Activated naive CD8-positive, alpha-beta T cell treated with anti-CD3 and anti-CD28 coated beads, Interleukin-2, amount 10 ng/mL, durations not matched to agents 7 days and 5 days (primary cell): Measurements from ENCODE around the gene SLC25A27. TPM values are rescaled to one million over a fixed set of nuclear protein-coding genes. Genes with fewer than 3 reads are reported as not detected.

Experiments used
- ATAC-seq: fragments of 150-1000 bp; cut with Tn5 transposase; one replicate; pipeline ENCODE4 v1.10.0; 2021; ENCODE audit warnings: low read depth, moderate library complexity
- POLR2A ChIA-PET: fragments of 350-600 bp; sonication (Branson Sonifier 250); formaldehyde crosslinking; loops from one replicate; lab custom pipeline; 2021; ENCODE audit warnings: antibody characterized with exemption; lab: Charles Lee
- DNase-seq: peaks from one replicate; pipeline ENCODE4 v3.0.0; 2021
- H3K27ac Mint-ChIP-seq: one replicate; pipeline ENCODE4 v1.8.0; 2022; ENCODE audit warnings: mild to moderate bottlenecking, mixed read lengths
- H3K27me3 Mint-ChIP-seq: one replicate; pipeline ENCODE4 v1.8.0; 2022; ENCODE audit warnings: mild to moderate bottlenecking, moderate library complexity, mixed read lengths
- H3K36me3 Mint-ChIP-seq: one replicate; pipeline ENCODE4 v1.8.0; 2021; ENCODE audit warnings: mild to moderate bottlenecking, mixed read lengths
- H3K4me1 Mint-ChIP-seq: one replicate; pipeline ENCODE4 v1.8.0; 2021; ENCODE audit warnings: mixed read lengths
- H3K4me3 Mint-ChIP-seq: one replicate; pipeline ENCODE4 v1.8.0; 2022; ENCODE audit warnings: mild to moderate bottlenecking, moderate library complexity, mixed read lengths
- H3K9me3 Mint-ChIP-seq: one replicate; pipeline ENCODE4 v1.8.0; 2021; ENCODE audit warnings: mixed read lengths
- total RNA-seq, 2 experiments: library from RNA; stranded (reverse); gene quantifications; one replicate each; pipeline ENCODE4 v1.2.3, GENCODE V29; 2021

The SLC25A27 gene
- total RNA-seq, 2 experiments from 2014 or later: 0.64 to 0.88 TPM

GRCh38 chr6:46661483-46661882 lies 8.7 kb downstream of the SLC25A27 start:
- Mint-ChIP-seq H3K27ac (no peak overlapping the region), H3K36me3 (no peaks in the 10 kb centered on the region), H3K4me3 (no peak overlapping the region), H3K4me1 (no peaks in the 10 kb centered on the region), H3K9me3 (no peaks in the 10 kb centered on the region), H3K27me3 (no peaks in the 10 kb centered on the region)
- DNase-seq (no peak), ATAC-seq (no peak)
- POLR2A ChIA-PET: no interaction called here

- ATAC-seq: no peak
- Mint-ChIP-seq H3K27me3 (no peaks in the 10 kb centered on the region), H3K4me3 (no peak overlapping the region), H3K4me1 (no peaks in the 10 kb centered on the region), H3K9me3 (no peaks in the 10 kb centered on the region), H3K27ac (no peak overlapping the region), H3K36me3 (no peaks in the 10 kb centered on the region)
- POLR2A ChIA-PET: no interaction called here
- DNase-seq: no peak
These were observed 14.6 kb downstream of the SLC25A27 start for GRCh38 chr6:46667377-46667776.

GRCh38 chr6:46674410-46674809 lies 21.6 kb downstream of the SLC25A27 start:
- POLR2A ChIA-PET: no interaction called here

GRCh38 chr6:46676604-46677313 lies 24.0 kb downstream of the SLC25A27 start:
- Mint-ChIP-seq H3K4me1 (no peaks in the 10 kb centered on the region), H3K27ac (no peak overlapping the region), H3K4me3 (no peak overlapping the region), H3K36me3 (no peaks in the 10 kb centered on the region), H3K9me3 (no peaks in the 10 kb centered on the region), H3K27me3 (peaks cover 2% of the 10 kb centered on the region)
- ATAC-seq (no peak), DNase-seq (no peak)
- POLR2A ChIA-PET: no interaction called here

More at GRCh38 chr6:46674410-46674809, 21.6 kb downstream of the SLC25A27 start:
- Mint-ChIP-seq H3K27me3 (no peaks in the 10 kb centered on the region), H3K36me3 (no peaks in the 10 kb centered on the region), H3K4me3 (no peak overlapping the region), H3K4me1 (no peaks in the 10 kb centered on the region), H3K9me3 (no peaks in the 10 kb centered on the region), H3K27ac (no peak overlapping the region)
- no peak for DNase-seq
- ATAC-seq: no peak

GRCh38 chr6:46677314-46677654 lies 24.5 kb downstream of the SLC25A27 start:
- POLR2A ChIA-PET: no interaction called here
- no peak overlapping the region for H3K27ac Mint-ChIP-seq
- no peaks in the 10 kb centered on the region for H3K4me1 Mint-ChIP-seq
- DNase-seq (no peak), ATAC-seq (no peak)
- H3K36me3 Mint-ChIP-seq: no peaks in the 10 kb centered on the region
- H3K27me3 Mint-ChIP-seq: peaks cover 2% of the 10 kb centered on the region
- no peaks in the 10 kb centered on the region for H3K9me3 Mint-ChIP-seq
- H3K4me3 Mint-ChIP-seq: no peak overlapping the region

- H3K27ac Mint-ChIP-seq: no peak overlapping the region
These were observed 32.0 kb downstream of the SLC25A27 start for GRCh38 chr6:46684771-46685170.

GRCh38 chr6:46687619-46688097 lies 34.9 kb downstream of the SLC25A27 start, which contains the start of gene TDRD6:
Gene TDRD6 (plus strand): TSS chr6:46687885. CDS start chr6:46688129, 244 bp downstream.
- H3K4me3 Mint-ChIP-seq: no peak within 1 kb of the TSS
- H3K9me3 Mint-ChIP-seq: peaks cover 2% of the 10 kb centered on the region
- peaks cover 11% of the 10 kb centered on the region for H3K27me3 Mint-ChIP-seq
- no peaks in the 10 kb centered on the region for H3K4me1 Mint-ChIP-seq
- H3K27ac Mint-ChIP-seq: no peak within 1 kb of the TSS
- DNase-seq (no peak), ATAC-seq (no peak)
- no peaks in the 10 kb centered on the region for H3K36me3 Mint-ChIP-seq
- POLR2A ChIA-PET: no interaction called here

More at GRCh38 chr6:46684771-46685170, 32.0 kb downstream of the SLC25A27 start:
- Mint-ChIP-seq H3K4me3 (no peak overlapping the region), H3K36me3 (no peaks in the 10 kb centered on the region), H3K27me3 (peaks cover 7% of the 10 kb centered on the region), H3K9me3 (peaks cover 2% of the 10 kb centered on the region), H3K4me1 (no peaks in the 10 kb centered on the region)
- no peak for DNase-seq
- no peak for ATAC-seq
- POLR2A ChIA-PET: no interaction called here

GRCh38 chr6:46688117-46688965 lies 35.6 kb downstream of the SLC25A27 start:
- no peaks in the 10 kb centered on the region for H3K4me1 Mint-ChIP-seq
- DNase-seq (no peak), ATAC-seq (no peak)
- H3K4me3 Mint-ChIP-seq: no peak overlapping the region
- H3K27ac Mint-ChIP-seq: no peak overlapping the region
- peaks cover 14% of the 10 kb centered on the region for H3K27me3 Mint-ChIP-seq
- H3K9me3 Mint-ChIP-seq: peaks cover 2% of the 10 kb centered on the region
- POLR2A ChIA-PET: no interaction called here
- H3K36me3 Mint-ChIP-seq: no peaks in the 10 kb centered on the region

GRCh38 chr6:46688966-46689335 lies 36.2 kb downstream of the SLC25A27 start:
- H3K4me1 Mint-ChIP-seq: no peaks in the 10 kb centered on the region
- no peaks in the 10 kb centered on the region for H3K36me3 Mint-ChIP-seq
- POLR2A ChIA-PET: no interaction called here
- H3K27me3 Mint-ChIP-seq: peaks cover 19% of the 10 kb centered on the region
- H3K4me3 Mint-ChIP-seq: no peak overlapping the region
- no peak overlapping the region for H3K27ac Mint-ChIP-seq
- DNase-seq (no peak), ATAC-seq (no peak)
- H3K9me3 Mint-ChIP-seq: peaks cover 2% of the 10 kb centered on the region

GRCh38 chr6:46689657-46690056 lies 36.9 kb downstream of the SLC25A27 start:
- Mint-ChIP-seq H3K27me3 (peaks cover 19% of the 10 kb centered on the region), H3K4me3 (no peak overlapping the region), H3K27ac (no peak overlapping the region), H3K9me3 (peaks cover 2% of the 10 kb centered on the region), H3K4me1 (no peaks in the 10 kb centered on the region), H3K36me3 (no peaks in the 10 kb centered on the region)
- POLR2A ChIA-PET: no interaction called here
- no peak for DNase-seq
- ATAC-seq: no peak

GRCh38 chr6:46690141-46690755 lies 37.5 kb downstream of the SLC25A27 start:
- POLR2A ChIA-PET: no interaction called here
- Mint-ChIP-seq H3K4me1 (no peaks in the 10 kb centered on the region), H3K4me3 (no peak overlapping the region), H3K27me3 (peaks cover 16% of the 10 kb centered on the region), H3K27ac (no peak overlapping the region), H3K9me3 (peaks cover 2% of the 10 kb centered on the region), H3K36me3 (no peaks in the 10 kb centered on the region)
- ATAC-seq: no peak
- DNase-seq: no peak

- Mint-ChIP-seq H3K27ac (no peak overlapping the region), H3K9me3 (peaks cover 2% of the 10 kb centered on the region), H3K4me1 (no peaks in the 10 kb centered on the region), H3K27me3 (peaks cover 16% of the 10 kb centered on the region), H3K4me3 (no peak overlapping the region), H3K36me3 (no peaks in the 10 kb centered on the region)
- POLR2A ChIA-PET: no interaction called here
- DNase-seq (no peak), ATAC-seq (no peak)
These were observed 38.2 kb downstream of the SLC25A27 start for GRCh38 chr6:46690911-46691451.

GRCh38 chr6:46699970-46700369 lies 47.2 kb downstream of the SLC25A27 start:
- Mint-ChIP-seq H3K27me3 (peaks cover 30% of the 10 kb centered on the region), H3K4me1 (no peaks in the 10 kb centered on the region), H3K9me3 (no peaks in the 10 kb centered on the region), H3K27ac (no peak overlapping the region), H3K4me3 (no peak overlapping the region), H3K36me3 (no peaks in the 10 kb centered on the region)
- POLR2A ChIA-PET: no interaction called here
- no peak for DNase-seq
- no peak for ATAC-seq
